ENCODE measurements around the gene SPC24.
A peak's percentile ranks its signal among the peaks of the same experiment; 100 is the strongest.
"Not testable (repeated sequence)": the region's sequence is repeated elsewhere in the genome, so short reads cannot be mapped to it uniquely, and the experiment has no call there.

The SPC24 gene

GRCh38 chr19:11141937-11142527 lies 13.6 kb downstream of the SPC24 start:
- TF ChIP-seq, protein P1, sequence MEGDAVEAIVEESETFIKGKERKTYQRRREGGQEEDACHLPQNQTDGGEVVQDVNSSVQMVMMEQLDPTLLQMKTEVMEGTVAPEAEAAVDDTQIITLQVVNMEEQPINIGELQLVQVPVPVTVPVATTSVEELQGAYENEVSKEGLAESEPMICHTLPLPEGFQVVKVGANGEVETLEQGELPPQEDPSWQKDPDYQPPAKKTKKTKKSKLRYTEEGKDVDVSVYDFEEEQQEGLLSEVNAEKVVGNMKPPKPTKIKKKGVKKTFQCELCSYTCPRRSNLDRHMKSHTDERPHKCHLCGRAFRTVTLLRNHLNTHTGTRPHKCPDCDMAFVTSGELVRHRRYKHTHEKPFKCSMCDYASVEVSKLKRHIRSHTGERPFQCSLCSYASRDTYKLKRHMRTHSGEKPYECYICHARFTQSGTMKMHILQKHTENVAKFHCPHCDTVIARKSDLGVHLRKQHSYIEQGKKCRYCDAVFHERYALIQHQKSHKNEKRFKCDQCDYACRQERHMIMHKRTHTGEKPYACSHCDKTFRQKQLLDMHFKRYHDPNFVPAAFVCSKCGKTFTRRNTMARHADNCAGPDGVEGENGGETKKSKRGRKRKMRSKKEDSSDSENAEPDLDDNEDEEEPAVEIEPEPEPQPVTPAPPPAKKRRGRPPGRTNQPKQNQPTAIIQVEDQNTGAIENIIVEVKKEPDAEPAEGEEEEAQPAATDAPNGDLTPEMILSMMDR (IDR thresholded peaks at IDR 0.05): no peak
- no peak overlapping the region for H3K27ac ChIP-seq
- H3K4me1 ChIP-seq (ENCODE audit: control insufficient read depth in 1 of 2, insufficient read depth in 1 of 2, low read depth in 1 of 2, low read length in 1 of 2): peaks cover 12 to 23% of the 10 kb centered on the region in 2 experiments

DNA sequence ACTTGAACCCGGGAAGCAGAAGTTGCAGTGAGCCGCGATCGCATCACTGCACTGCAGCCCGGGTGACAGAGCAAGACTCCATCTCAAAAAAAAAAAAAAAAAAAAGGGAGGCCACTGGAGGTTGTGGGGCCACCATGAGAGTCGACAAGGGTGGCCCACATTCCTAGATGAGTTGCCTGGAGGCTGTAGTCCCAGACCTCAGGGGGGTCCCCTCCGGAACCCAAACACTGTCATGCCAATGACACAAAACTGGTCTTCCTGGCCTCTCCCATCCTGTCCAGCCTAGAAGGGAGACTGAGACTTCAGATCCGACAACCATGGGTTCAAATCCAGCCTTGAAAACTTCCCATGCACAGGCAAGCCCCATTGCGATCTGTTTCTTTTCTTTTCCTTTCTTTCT lies 14.7 kb downstream of the SPC24 start:
- H3K9me3 ChIP-seq: no peaks in the 10 kb centered on the region
- TF ChIP-seq, protein P1 (IDR thresholded peaks at IDR 0.05): no peak
- H3K4me1 ChIP-seq (ENCODE audit: control insufficient read depth in 1 of 2, insufficient read depth in 1 of 2, low read depth in 1 of 2, low read length in 1 of 2): peaks cover 18 to 29% of the 10 kb centered on the region in 2 experiments
- H3K4me3 ChIP-seq (ENCODE audit: low read depth in 1 of 2, low read length in 1 of 2): no peak overlapping the region
- H3K27me3 ChIP-seq: peaks cover 24% of the 10 kb centered on the region
- no peak overlapping the region for H3K27ac ChIP-seq
- peaks cover 15% of the 10 kb centered on the region for H3K36me3 ChIP-seq

More at GRCh38 chr19:11141937-11142527, 13.6 kb downstream of the SPC24 start:
- Histone ChIP-seq H3K27me3 (peaks cover 24% of the 10 kb centered on the region), H3K4me3 (ENCODE audit: low read depth in 1 of 2, low read length in 1 of 2) (no peak overlapping the region), H3K9me3 (no peaks in the 10 kb centered on the region), H3K36me3 (peaks cover 19% of the 10 kb centered on the region)

DNA sequence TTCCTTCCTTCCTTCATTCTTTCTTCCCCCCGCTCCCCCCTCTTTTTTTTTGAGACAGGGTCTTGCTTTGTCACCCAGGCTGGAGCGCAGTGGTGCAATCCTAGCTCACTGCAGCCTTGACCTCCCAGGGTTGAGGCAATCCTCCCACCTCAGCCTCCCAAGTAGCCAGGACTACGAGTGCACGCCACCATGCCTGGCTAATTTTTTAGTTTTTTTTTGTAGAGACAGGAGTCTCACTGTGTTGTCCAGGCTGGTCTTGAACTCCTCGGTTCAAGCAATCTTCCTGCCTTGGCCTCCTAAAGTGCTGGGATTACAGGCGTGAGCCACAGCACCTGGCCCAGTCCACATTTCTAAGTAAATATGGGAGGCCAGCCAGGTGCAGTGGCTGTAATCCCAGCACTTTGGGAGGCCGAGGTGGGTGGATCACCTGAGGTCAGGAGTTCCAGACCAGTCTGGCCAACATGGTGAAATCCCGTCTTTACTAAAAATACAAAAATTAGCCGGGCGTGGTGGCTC lies 15.5 kb downstream of the SPC24 start:
- peaks cover 24% of the 10 kb centered on the region for H3K27me3 ChIP-seq
- not testable (repeated sequence) for H3K36me3 ChIP-seq

DNA sequence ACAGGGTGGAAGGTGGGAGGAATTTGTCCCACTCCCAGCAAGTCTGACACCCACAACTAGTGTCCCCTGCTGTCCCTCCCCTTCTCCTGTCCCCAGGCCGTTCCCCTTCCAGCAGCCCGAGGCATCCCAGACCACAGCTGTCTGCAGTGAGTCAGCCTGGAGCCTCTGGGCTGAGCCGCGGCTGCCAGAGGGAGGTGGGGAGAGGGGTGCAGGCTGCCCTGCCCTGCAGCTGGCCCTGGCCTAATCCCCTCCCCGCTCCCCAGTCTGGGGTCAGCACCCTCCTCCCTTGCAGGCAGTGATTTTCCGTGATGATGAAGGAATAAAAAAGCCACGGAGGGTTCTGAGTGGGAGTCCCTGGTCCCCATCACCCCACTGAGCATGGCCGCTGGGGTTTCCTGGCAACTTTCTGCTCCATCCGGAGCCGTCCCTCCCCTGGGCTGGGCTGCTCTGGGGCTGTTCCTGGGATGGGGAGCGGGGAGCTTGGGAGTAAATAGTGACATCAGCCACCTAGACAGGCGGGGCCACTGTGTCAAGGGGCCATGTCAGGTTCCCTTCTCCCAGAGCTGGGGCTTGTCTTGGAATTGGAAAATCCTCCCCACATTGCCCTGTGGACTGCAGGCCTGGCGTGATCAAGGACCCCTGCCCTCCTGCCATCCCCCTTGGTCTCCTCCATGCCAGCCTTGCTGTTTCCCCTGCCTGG lies 16.8 kb downstream of the SPC24 start:
- peaks cover 24% of the 10 kb centered on the region for H3K27me3 ChIP-seq
- no peak overlapping the region for H3K27ac ChIP-seq
- peaks cover 18 to 29% of the 10 kb centered on the region in 2 experiments for H3K4me1 ChIP-seq (ENCODE audit: control insufficient read depth in 1 of 2, insufficient read depth in 1 of 2, low read depth in 1 of 2, low read length in 1 of 2)
- TF ChIP-seq, protein P1 (IDR thresholded peaks at IDR 0.05): no peak
- H3K36me3 ChIP-seq: no peaks in the 10 kb centered on the region
- H3K9me3 ChIP-seq: no peaks in the 10 kb centered on the region
- H3K4me3 ChIP-seq (ENCODE audit: low read depth in 1 of 2, low read length in 1 of 2): no peak overlapping the region

More for the DNA sequence above, 15.5 kb downstream of the SPC24 start:
- H3K4me3 ChIP-seq (ENCODE audit: low read depth in 1 of 2, low read length in 1 of 2); H3K9me3 ChIP-seq; H3K27ac ChIP-seq: not testable (repeated sequence)
- peaks cover 18 to 29% of the 10 kb centered on the region in 2 experiments for H3K4me1 ChIP-seq (ENCODE audit: control insufficient read depth in 1 of 2, insufficient read depth in 1 of 2, low read depth in 1 of 2, low read length in 1 of 2)

GRCh38 chr19:11137542-11138384 lies 17.8 kb downstream of the SPC24 start:
- Histone ChIP-seq H3K4me1 (ENCODE audit: control insufficient read depth in 1 of 2, insufficient read depth in 1 of 2, low read depth in 1 of 2, low read length in 1 of 2) (peaks cover 18 to 24% of the 10 kb centered on the region in 2 experiments), H3K27ac (peak overlapping the region; percentile 57), H3K9me3 (no peaks in the 10 kb centered on the region), H3K27me3 (peaks cover 24% of the 10 kb centered on the region), H3K4me3 (ENCODE audit: low read depth in 1 of 2, low read length in 1 of 2) (peak overlapping the region; percentile 49 to 63), H3K36me3 (no peaks in the 10 kb centered on the region)
- TF ChIP-seq, protein P1 (IDR thresholded peaks at IDR 0.05): peak; percentile 74
